SJCRH30 (cell line): ENCODE results near the gene ZBTB38. TPM values are rescaled to one million over a fixed set of nuclear protein-coding genes. Genes with fewer than 3 reads are reported as not detected.

Experiments
- DNase-seq, 2 experiments: peaks; one replicate each; pipeline ENCODE4 v3.0.0-alpha.2; 2015 to 2020
- H3K27ac ChIP-seq: fragments of 250-450 bp; sonication (Bioruptor Pico); 2 replicates; pipeline ENCODE4 v1.5.1; 2020; ENCODE audit warnings: mild to moderate bottlenecking, moderate library complexity
- H3K27me3 ChIP-seq: fragments of 250-450 bp; sonication (Bioruptor Pico); 2 replicates; pipeline ENCODE4 v1.5.1; 2020; ENCODE audit warnings: mild to moderate bottlenecking, moderate library complexity
- H3K36me3 ChIP-seq: fragments of 250-450 bp; sonication (Bioruptor Pico); 2 replicates; pipeline ENCODE4 v1.5.1; 2020; ENCODE audit warnings: mild to moderate bottlenecking, moderate library complexity
- H3K4me1 ChIP-seq: fragments of 250-450 bp; sonication (Bioruptor Pico); 2 replicates; pipeline ENCODE4 v1.5.1; 2020; ENCODE audit warnings: mild to moderate bottlenecking, moderate library complexity
- H3K4me3 ChIP-seq: fragments of 250-450 bp; sonication (Bioruptor Pico); 2 replicates; pipeline ENCODE4 v1.5.1; 2020; ENCODE audit warnings: mild to moderate bottlenecking, moderate library complexity
- H3K9me3 ChIP-seq: fragments of 250-450 bp; sonication (Bioruptor Pico); replicated peaks from 2 replicates; pipeline ENCODE4 v1.5.1; 2020; ENCODE audit warnings: mild to moderate bottlenecking, moderate library complexity
- total RNA-seq: library from RNA; depleted of rRNA; stranded (reverse); fragments of >200 nt; shearing (Covaris generic); gene quantifications from 2 replicates; pipeline ENCODE4 v1.2.3, GENCODE V29; 2014; rRNA removed

ZBTB38 gene
- total RNA-seq, 1 experiment from 2014 or later: 36.1 TPM

- Histone ChIP-seq H3K27ac (no peak overlapping the region), H3K36me3 (peaks cover 17% of the 10 kb centered on the region), H3K4me3 (no peak overlapping the region), H3K27me3 (no peaks in the 10 kb centered on the region), H3K4me1 (peaks cover 15% of the 10 kb centered on the region), H3K9me3 (no peaks in the 10 kb centered on the region)
- no peak for DNase-seq
These were observed 47.6 kb downstream of the ZBTB38 start for GRCh38 chr3:141415953-141416352.

Other genes with a start within 250 kb of the ZBTB38 start
- 21.4 and 24.9 TPM in 2 replicates for gene PXYLP1, start 136.7 kb upstream of the ZBTB38 start, total RNA-seq
- gene RASA2, start 118.5 kb downstream of the ZBTB38 start, total RNA-seq: 31.6 and 37.5 TPM in 2 replicates